ENCODE results near the gene RBMS2.

Gene RBMS2

DNA sequence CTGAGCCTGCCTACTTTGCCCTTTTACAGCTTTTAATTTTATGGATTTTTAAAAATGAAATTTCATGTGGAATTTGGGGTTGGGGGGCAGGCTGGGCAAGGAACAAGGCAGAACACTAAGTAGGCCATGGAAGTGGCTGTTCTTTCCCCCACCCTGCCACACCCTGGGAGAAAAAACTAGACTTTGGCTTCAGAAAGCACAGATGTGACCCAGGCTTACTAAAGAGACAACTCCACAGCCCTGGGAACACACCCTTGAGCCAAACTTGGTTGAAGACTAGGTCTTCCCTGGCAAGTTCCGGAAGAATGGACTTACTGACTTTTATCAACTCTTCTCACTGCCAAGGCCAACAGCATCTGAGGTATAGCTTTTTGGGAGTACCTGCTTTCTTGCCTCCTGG, 68.2 kb downstream of the RBMS2 start:
- no peak for DNase-seq

DNA sequence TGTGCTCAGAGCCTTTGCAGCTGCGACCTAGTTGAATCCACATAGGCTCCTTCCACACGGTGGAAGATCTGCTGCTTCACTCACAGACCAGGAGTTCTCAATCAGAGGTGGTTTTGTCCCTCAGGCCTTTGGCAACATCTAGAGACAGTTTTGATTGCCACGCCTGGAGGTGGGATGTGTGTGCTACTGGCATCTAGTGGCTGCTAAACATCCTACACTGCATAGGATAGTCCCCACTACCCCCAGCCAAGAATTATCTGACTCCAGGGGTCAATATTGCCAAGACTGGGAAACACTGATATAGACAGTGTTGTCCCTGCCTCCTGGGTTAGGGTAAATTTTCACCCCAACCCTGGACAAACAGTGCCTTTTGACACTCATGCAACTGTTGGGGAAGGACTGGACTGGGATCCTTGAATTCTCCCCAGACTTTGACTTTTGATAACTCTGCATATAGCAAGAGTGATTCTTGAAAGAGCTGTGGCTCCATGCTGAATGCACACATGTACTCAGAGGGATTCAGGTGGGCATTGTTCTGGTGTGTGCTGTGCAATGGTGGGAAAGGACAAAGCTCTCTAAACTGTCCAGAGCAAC, 68.7 kb downstream of the RBMS2 start:
- DNase-seq: peak; percentile 52

DNA sequence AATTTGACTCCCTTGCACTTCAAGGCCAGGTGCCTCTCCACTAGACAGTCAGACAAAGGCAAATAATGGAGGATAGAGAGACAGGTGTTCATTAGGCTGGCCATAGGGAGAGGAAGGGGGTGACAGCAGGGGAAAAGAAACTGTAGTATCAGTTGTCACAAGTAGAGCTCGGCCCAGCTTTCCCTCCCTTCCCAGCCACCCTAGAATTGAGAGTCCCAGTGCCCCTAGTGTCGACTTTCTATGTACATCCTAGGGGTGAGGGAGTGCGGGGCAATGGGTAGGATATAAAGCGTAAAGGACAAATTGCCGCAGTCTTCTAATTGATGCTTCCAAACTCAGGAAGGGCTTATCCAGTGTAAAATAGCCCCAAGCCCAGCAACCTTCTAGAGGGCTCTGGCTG, 69.5 kb downstream of the RBMS2 start:
- peak; percentile 89 for DNase-seq

DNA sequence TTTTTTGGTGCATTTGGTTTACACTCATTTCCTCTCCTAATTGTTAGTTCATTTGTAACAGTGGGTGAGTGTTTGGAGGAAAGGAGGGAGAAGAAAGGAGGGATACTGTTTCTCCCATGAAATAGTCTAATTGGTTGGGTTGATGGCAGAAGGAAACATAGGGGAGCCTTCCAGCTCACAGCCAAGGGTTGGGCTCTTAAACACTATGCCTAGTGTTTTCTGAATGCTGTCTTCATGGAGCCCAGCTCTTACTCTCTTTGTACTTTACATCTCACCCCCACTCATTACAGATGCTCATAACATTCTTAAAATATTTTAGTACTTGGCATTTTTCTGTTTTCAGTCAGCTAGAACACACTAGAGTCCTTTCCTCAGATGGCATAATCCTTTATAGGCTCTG, 70.3 kb downstream of the RBMS2 start:
- no peak for DNase-seq

DNA sequence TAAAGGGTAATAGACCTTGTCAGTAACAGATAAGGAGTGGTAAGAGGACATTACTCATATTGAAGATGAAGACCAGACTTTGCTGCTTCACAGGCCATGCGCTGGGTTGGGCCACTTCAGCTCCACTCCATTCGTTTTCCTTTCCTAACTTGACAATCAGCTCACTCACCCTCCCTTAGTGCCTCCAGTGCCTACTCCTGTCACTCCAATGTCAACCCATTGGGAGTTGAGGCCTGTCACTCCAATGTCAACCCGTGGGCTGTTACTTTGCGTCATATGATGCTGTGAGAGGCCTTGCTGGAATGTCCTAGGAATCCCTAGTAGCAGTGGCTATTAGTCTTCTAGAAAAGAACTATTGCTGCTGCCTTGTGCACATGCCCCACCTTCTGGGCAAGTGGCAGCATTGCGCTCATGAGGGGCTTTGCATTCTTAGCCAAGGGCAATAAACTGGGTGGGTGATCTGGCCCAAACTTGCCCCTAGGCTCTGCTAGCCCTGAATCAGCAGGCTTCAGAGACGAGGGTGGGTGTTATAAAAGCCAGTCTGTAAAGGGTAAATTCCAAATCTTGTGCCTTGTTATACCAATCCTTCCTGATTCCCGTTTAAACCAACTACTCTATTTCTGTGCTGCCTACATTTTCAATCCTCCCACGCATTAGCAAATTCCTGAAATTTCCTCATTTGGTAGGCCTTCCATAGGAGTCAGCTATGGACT, 72.4 kb downstream of the RBMS2 start:
- DNase-seq: peak; percentile 80

DNA sequence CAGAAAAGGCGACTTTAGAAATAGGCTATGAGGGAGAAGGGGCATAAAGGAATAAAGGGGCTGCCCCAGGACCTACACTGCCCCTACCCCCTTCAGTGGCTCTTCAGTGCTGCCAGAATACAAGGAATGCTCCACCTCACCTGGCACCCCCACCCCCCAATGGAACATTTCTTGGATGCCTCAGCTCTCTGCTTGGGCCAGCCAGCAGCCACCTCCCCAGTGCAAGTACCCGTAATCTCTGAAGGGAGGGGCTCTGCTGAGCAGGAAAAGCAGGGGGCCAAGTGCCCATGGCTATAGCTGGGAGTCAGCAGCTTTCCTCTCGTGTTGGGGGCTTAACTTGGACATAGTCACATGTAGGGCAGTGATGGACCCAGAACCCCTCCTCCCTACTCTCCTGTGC, 75.2 kb downstream of the RBMS2 start:
- DNase-seq: no peak

DNA sequence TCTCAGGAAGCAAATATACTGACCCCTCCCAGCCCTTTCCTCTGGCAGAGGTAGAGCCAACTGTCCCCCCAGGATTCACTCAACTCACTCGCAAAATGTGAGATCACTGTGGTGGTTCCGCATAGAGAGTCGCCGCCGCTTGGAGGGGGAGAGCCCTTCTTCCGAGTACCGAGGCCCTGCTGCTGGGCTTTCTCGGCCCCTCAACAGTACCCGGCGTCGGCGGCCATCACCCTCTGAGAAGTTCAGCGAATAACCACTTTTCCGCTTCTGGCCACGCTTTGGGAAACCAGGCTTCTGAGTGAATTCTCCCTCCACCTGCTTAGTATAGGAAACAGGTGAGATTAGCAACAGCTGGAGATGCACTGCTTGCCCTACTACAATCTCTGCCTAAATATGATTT, 77.4 kb downstream of the RBMS2 start:
- no peak for DNase-seq

DNA sequence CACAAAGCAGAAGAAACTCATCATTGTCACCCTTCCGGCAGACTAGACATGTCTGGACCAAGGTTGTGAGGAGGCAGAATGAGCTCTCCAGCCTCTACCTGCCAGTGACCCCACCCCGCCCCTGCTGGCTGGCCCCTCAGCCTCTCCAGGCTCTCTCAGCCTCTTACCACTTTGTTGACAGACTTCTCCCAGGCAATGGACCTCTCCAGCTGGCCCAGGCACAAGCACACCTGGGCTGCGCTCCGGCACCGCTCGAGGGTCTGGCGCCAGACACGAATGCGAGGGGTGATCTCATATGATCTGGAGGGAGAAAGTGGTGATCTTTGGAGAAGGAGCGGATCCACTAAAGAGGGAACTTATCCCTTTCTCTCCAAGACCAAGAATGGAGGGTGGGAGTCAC, 78.2 kb downstream of the RBMS2 start:
- DNase-seq: no peak

DNA sequence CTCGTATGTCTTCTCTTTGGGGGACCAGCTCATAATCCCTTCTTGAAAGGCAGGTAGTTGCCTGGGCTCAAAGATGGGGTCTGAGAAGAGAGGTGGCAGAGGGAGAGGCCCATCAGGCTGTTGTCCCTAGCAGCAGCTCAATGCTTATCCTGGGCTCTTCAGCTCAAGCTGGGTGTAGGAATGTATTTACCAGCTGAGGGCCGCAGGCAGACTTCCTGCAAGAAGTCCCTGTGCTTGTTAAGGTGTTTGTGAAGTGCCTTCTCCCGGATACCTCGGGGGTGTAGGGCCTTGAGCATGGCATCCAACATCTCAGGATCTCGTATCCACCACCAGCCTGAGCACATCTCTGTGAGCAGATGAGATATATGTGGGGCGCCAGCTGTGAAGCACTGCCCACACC, 79.1 kb downstream of the RBMS2 start:
- DNase-seq: no peak

DNA sequence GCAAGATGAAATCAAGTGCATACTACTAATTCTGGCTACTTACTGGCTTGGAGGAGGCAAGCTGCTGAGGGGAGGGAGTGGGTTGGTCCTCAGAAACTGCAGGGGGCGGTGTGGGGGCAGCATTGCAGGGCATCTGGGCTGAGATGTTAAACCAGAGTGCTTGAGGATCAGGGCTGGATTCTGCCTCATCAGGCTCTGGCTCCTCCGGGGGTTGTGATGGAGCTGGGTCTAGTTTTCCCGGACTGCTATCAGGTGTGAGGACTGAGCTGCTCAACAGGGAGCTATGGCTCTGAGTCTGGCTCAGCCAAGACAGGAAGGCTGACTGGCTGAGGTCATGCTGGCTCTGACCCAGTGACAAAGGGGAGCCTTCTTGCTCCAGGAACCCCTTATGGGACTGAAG, 79.9 kb downstream of the RBMS2 start:
- peak; percentile 43 for DNase-seq

DNA sequence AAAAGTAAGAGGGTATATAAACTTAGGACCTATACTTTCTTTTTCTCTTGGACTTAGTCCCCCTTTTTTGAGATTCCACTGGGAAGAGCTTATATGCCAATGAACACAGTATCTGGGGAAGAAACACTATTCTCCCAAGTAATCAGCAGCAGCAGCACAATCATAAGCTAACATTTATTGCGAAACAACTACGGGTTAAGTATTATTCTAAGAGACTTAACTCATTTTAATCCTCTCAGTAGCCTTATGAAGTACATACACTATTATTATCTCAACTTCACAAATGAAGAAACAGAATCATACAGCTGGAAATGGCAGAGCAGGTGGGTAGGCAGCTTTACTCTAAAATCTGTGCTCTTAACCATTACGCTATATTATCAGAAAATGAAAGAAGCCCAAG, 80.6 kb downstream of the RBMS2 start:
- no peak for DNase-seq

DNA sequence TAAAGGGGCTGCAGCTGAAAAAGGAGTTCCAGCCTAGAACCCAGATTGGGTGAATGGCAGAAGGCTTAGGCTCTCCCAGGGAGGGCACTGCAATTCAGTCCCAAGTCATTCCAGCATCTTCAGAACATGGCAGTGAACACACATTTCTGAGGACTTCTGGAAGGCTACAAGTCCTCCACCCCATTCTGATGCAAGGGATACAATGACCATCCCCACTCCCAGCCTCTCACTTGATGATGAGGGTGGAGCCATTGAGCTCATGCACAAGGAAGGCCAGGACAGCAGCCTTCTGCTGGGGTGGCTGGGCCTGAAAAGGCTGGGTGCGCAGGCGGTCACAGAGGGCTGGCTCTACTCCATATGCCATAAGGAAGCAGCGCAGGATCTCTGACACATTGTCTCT, 82.7 kb downstream of the RBMS2 start:
- no peak for DNase-seq

DNA sequence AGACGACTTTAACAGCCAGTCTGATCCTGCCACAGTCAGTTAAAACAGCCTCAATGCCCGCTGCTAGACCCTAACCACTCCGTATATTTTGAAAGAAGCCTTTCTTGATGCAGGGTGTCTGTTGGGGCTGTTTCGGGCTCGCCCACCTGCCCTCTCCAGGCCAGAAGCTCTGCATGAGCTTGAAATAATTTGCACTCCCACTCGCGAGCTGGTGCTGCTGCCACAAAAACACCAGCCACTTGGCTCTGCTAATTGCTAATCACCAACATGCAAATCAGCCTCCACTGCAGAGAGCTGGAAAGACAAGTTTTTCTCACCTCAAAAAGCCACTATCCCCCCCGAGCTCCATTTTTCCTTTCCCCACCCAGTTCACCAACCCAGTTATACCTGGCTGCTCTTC, 93.0 kb downstream of the RBMS2 start:
- DNase-seq: no peak

DNA sequence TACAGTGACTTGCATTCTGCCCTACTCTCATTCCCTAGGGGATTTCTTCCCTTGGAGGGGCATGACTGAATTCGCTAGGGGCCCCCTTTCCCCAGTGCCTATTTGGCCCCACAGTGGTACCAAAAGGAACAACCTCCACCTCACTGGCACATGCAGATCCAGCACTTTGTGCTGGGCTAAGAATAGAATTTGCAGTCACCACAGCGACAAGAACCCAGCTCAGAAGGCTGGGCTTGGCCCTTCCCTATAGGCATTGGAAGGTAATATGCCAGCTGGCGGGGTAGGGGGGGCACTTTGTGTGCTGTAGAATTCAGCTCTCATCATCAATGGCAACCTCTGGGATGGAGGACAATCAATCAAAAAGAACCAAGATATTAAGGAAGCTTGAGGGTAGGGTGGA, 94.6 kb downstream of the RBMS2 start:
- DNase-seq: no peak

DNA sequence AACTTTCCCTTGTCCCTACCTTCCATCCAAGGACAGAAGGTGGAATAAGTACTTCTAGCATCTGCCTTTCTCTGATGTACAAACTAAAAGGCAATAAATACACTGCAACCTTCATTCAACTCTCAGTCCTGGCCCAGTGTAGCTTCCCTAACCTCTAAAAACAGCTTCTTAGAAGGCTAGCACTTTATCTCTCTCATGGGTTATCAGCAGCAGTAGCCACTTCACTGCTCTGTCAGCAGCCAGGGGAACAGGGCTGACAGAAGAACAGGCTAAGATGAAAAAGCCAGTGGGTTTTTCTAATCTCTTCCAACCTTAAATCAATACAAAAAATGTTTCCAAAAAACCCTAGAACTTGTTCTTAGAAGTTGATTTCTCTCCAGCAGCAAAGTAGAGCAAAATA, 95.3 kb downstream of the RBMS2 start:
- no peak for DNase-seq

DNA sequence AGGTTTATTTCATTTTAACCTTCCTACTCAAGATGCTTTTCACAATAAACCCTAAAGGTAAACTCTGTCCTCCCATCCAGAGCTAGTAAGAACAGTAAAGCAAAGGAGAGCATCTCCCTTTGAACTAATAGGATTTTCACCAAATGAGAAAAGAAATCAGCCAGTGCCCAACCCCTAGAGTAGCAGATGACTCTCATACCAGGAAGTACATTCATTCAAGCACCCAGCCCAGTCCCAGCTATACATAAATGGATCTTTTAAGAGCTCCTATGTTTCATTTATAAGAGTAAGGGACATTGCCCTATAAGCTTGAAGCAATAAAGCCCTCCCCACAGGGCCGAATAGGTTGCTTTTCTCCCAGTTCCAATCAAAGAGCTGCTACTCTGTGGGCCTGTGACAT, 100.9 kb downstream of the RBMS2 start:
- DNase-seq: no peak

DNA sequence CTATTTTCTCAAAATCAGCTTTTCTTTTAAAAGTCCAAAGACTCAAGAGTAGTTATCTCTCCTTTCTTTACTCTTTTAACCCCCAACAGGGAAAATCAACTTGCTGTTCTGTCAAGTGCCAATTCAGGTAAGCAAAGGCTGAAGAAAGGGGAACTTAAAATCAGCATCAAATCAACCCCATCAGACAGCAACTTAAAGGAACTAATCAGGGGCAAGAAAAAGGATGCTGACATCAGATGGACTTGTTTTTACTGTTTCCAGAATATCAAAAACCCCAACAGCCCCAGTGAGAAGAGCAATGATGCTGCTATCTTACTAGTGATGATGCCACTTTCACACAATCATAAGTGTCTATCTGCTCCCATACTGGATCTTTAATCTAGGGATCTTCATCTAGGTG, 105.1 kb downstream of the RBMS2 start:
- no peak for DNase-seq

DNA sequence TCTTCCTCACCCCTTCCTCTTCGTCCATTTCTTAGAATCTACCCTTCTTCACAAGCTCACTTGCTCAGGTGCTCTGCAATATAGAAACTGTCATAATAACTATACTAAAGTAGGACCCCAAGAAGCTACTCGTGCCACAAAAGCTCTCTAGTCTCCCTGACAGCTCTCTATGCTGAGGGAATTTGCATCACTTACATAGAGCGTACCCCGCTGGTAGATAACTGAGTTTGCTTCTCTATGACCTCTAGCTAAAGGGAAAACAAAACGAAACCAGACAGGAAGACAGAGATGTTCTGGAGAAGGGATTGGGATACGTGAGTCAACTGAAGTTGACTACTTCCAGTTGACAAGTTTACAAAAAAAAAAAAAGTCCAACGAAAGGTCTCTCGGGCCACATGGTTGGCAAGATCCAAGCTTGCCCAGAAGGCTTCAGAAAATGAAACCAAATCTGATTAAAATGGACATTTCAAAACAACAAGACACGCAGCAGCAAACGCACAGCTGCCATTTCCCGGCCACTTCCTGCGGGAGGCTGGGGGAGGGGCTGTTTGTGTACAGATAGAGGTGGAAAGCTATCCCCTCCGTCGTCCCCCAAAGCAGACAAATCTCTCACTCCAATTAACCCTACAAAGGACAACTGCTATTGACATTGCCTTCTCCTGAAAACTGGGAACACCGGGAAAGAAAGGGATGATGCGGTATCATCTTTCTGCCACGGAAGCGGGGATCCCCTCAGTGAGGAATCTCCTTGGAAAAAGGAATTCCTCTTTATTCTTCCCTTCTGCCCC, 107.2 kb downstream of the RBMS2 start:
- DNase-seq: peak; percentile 65

DNA sequence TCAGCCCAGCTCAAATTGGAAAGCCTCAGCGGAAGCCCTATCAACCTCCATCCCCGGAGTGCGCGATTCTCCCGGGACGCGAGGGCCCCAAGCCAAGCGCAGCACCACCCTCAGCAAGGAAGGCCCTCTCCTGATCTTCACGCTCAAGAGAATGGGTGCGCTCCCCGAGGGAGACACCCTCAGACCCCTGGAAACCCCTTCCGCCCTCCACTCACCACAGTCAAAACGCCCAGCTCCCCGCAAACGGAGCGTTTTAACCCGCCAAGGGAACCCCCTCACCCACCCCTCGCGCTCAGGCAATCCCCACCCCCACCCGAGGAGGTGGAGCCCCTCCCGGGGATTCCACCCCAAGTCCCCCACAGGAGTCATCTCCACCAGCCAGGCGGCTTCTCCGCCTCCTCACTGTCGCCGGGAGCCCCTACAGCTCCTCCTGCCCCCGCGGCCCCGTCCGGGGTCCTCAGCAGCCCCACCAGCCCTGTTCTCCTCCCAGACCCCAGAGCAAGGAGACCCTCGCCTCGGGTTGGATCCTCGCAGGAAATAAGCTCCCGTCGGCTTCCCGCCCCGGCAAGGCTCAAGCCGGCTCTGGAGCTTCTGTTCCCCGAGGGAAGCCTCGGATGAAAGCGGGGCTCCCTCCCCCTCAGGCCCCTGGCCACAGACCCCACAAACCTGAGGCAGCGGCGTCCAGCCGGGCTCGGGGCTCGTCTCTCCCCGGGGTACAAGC, 108.0 kb downstream of the RBMS2 start:
- peak; percentile 59 for DNase-seq

DNA sequence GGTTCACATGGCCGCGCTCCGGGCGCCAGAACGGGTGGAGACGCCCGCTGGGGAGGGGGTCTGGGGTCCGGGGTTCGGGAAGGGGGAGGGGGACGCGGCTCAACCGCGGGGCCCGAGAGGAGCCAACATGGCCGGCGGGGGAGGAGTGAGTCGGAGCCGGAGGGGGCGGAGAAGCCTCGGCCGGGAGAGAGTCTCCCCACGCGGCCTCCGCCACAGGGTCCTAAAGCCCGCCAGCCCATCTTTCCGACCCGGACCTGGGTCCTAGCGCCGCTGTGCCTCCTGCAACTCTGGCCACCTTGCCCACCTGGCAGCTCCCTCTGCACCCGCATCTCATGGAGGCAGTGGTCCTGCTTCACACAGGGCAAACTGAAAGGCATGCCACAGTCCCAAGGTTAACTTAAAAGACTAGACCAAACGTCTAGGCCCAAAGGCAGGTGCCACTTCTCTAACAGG, 108.6 kb downstream of the RBMS2 start, which contains the start of gene BAZ2A:
Gene BAZ2A (minus strand): TSS at position 147 of the 453 bp plus-strand sequence. CDS start 12,796 bp downstream, outside the sequence.
- DNase-seq: peak; percentile 92

DNA sequence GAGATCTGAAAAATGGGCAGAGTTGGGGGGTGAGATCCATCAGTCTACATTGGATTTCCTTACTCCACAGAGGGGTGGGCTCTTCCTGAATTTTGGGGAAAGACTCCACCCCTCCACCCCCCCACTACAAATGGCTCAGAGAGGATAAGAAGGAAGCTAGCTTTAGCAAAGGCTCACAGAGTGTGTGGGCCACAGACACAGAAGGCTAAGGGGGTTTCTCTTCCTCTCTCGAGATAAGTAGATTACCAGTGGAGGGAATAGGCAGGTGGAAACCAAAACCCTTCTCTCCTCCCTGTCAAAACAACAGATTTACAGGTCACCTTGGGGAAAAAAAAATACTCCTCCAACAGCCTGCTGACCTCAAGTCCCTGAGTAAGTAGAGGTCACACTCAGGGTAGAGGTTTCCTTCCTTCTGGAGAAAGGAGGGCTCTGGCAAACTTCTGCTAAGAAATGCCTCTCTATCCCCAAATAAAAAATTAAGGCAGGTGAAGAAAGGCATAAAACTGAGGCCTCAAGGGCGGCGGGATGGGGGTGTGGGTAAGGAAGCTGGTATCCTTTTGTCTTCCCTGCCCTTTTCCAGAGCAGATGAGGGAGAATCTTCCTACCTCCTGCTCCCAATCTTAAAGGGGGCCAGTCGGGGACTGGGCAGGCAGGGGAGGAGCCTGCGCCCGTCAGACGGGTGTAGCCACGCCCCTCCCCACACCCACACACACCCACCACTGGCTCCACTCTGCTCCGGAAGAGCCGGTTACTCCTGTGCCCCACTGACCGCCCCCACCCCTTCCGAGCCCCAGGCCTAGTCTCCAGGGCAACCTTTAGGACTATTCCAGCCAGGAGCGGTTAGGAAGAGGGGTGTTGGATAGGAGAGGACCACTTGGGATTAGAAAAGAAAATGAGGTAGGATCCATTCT, 110.4 kb downstream of the RBMS2 start:
- peak; percentile 27 for DNase-seq

All from DMS53 (cell line).